ENCODE data around the gene CES1.

GRCh38 chr16:55828680-55829079 lies 4.2 kb downstream of the CES1 start:
- TF ChIP-seq CTCF (IDR thresholded peaks at IDR 0.05) (no peak), POLR2A (IDR thresholded peaks at IDR 0.05; ENCODE audit: low read depth) (no peak), POLR2AphosphoS5 (IDR thresholded peaks at IDR 0.05) (no peak), EP300 (IDR thresholded peaks at IDR 0.05) (no peak)

All from esophagus muscularis mucosa (tissue), 4 donors.